Mucosa of stomach (tissue), 1 donor: Measurements from ENCODE around the gene SH2D4B.

Experiments used
- H3K27me3 ChIP-seq: one replicate; pipeline ENCODE4 v1.7.0; 2013; ENCODE audit warnings: mild to moderate bottlenecking, low read length; ENCODE audit not compliant: control insufficient read depth, insufficient read depth
- H3K36me3 ChIP-seq: one replicate; pipeline ENCODE4 v1.7.0; 2013; ENCODE audit warnings: low read length; ENCODE audit not compliant: control insufficient read depth, insufficient read depth
- H3K4me1 ChIP-seq: one replicate; pipeline ENCODE4 v1.7.0; 2013; ENCODE audit warnings: mild to moderate bottlenecking, low read length; ENCODE audit not compliant: control insufficient read depth, insufficient read depth
- H3K4me3 ChIP-seq: one replicate; pipeline ENCODE4 v1.7.0; 2013; ENCODE audit warnings: low read length
- H3K9ac ChIP-seq: one replicate; pipeline ENCODE4 v1.7.0; 2013; ENCODE audit warnings: mild to moderate bottlenecking, low read length, moderate library complexity
- H3K9me3 ChIP-seq: one replicate; pipeline ENCODE4 v1.7.0; 2013; ENCODE audit warnings: mild to moderate bottlenecking, low read length, moderate library complexity; ENCODE audit not compliant: control insufficient read depth
- donor health status: Pancreatic carcinoma.

SH2D4B gene

GRCh38 chr10:80537736-80538480, at the start of gene SH2D4B:
Gene SH2D4B (plus strand): TSS chr10:80537902. CDS start chr10:80538332, 430 bp downstream.
- no peaks in the 10 kb centered on the region for H3K36me3 ChIP-seq
- H3K4me3 ChIP-seq, result no peak within 1 kb of the TSS
- peaks cover 7% of the 10 kb centered on the region for H3K4me1 ChIP-seq
- no peak within 1 kb of the TSS for H3K9ac ChIP-seq
- H3K9me3 ChIP-seq, result no peaks in the 10 kb centered on the region
- no peaks in the 10 kb centered on the region for H3K27me3 ChIP-seq

GRCh38 chr10:80488539-80489066, 49.1 kb upstream of the SH2D4B start:
- no peak overlapping the region for H3K9ac ChIP-seq
- no peak overlapping the region for H3K4me3 ChIP-seq
- no peaks in the 10 kb centered on the region for H3K27me3 ChIP-seq
- no peaks in the 10 kb centered on the region for H3K9me3 ChIP-seq
- peaks cover 45% of the 10 kb centered on the region for H3K4me1 ChIP-seq
- no peaks in the 10 kb centered on the region for H3K36me3 ChIP-seq

- no peak overlapping the region for H3K4me3 ChIP-seq
- no peaks in the 10 kb centered on the region for H3K27me3 ChIP-seq
- no peak overlapping the region for H3K9ac ChIP-seq
- H3K9me3 ChIP-seq, result no peaks in the 10 kb centered on the region
- peaks cover 47% of the 10 kb centered on the region for H3K4me1 ChIP-seq
- H3K36me3 ChIP-seq, result no peaks in the 10 kb centered on the region
Observed at GRCh38 chr10:80489371-80490112, 48.2 kb upstream of the SH2D4B start.

- Histone ChIP-seq H3K4me3 (no peak overlapping the region), H3K9ac (no peak overlapping the region), H3K4me1 (peaks cover 49% of the 10 kb centered on the region), H3K27me3 (no peaks in the 10 kb centered on the region), H3K9me3 (no peaks in the 10 kb centered on the region), H3K36me3 (no peaks in the 10 kb centered on the region)
Observed at GRCh38 chr10:80491251-80492102, 46.2 kb upstream of the SH2D4B start.

- Histone ChIP-seq H3K9me3 (no peaks in the 10 kb centered on the region), H3K36me3 (no peaks in the 10 kb centered on the region), H3K9ac (no peak overlapping the region), H3K27me3 (no peaks in the 10 kb centered on the region), H3K4me1 (peaks cover 54% of the 10 kb centered on the region), H3K4me3 (no peak overlapping the region)
Observed at GRCh38 chr10:80492848-80493521, 44.7 kb upstream of the SH2D4B start.

GRCh38 chr10:80493522-80494051, 44.1 kb upstream of the SH2D4B start:
- no peak overlapping the region for H3K4me3 ChIP-seq
- H3K9me3 ChIP-seq, result no peaks in the 10 kb centered on the region
- H3K9ac ChIP-seq, result no peak overlapping the region
- peaks cover 54% of the 10 kb centered on the region for H3K4me1 ChIP-seq
- H3K36me3 ChIP-seq, result no peaks in the 10 kb centered on the region
- H3K27me3 ChIP-seq, result no peaks in the 10 kb centered on the region

- Histone ChIP-seq H3K9ac (no peak overlapping the region), H3K36me3 (no peaks in the 10 kb centered on the region)
Observed at GRCh38 chr10:80496555-80497172, 41.0 kb upstream of the SH2D4B start.

GRCh38 chr10:80497187-80498077, 40.3 kb upstream of the SH2D4B start:
- no peaks in the 10 kb centered on the region for H3K9me3 ChIP-seq
- no peak overlapping the region for H3K9ac ChIP-seq
- no peak overlapping the region for H3K4me3 ChIP-seq
- H3K4me1 ChIP-seq, result peaks cover 68% of the 10 kb centered on the region
- H3K36me3 ChIP-seq, result no peaks in the 10 kb centered on the region
- no peaks in the 10 kb centered on the region for H3K27me3 ChIP-seq

More at GRCh38 chr10:80496555-80497172, 41.0 kb upstream of the SH2D4B start:
- Histone ChIP-seq H3K9me3 (no peaks in the 10 kb centered on the region), H3K4me1 (peaks cover 65% of the 10 kb centered on the region), H3K27me3 (no peaks in the 10 kb centered on the region), H3K4me3 (no peak overlapping the region)

GRCh38 chr10:80498078-80498832, 39.4 kb upstream of the SH2D4B start:
- Histone ChIP-seq H3K4me3 (no peak overlapping the region), H3K9me3 (no peaks in the 10 kb centered on the region), H3K36me3 (no peaks in the 10 kb centered on the region), H3K9ac (no peak overlapping the region), H3K4me1 (peaks cover 76% of the 10 kb centered on the region), H3K27me3 (no peaks in the 10 kb centered on the region)
